ENCODE measurements around the gene GLOD4. TPM values are rescaled to one million over a fixed set of nuclear protein-coding genes. Genes with fewer than 3 reads are reported as not detected.
"Not testable (repeated sequence)": the region's sequence is repeated elsewhere in the genome, so short reads cannot be mapped to it uniquely, and the experiment has no call there.

GLOD4 gene, protein sequence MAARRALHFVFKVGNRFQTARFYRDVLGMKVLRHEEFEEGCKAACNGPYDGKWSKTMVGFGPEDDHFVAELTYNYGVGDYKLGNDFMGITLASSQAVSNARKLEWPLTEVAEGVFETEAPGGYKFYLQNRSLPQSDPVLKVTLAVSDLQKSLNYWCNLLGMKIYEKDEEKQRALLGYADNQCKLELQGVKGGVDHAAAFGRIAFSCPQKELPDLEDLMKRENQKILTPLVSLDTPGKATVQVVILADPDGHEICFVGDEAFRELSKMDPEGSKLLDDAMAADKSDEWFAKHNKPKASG
- 10 to 100 TPM; 37.4 to 89.2 (median 46.0) TPM for total RNA-seq

DNA sequence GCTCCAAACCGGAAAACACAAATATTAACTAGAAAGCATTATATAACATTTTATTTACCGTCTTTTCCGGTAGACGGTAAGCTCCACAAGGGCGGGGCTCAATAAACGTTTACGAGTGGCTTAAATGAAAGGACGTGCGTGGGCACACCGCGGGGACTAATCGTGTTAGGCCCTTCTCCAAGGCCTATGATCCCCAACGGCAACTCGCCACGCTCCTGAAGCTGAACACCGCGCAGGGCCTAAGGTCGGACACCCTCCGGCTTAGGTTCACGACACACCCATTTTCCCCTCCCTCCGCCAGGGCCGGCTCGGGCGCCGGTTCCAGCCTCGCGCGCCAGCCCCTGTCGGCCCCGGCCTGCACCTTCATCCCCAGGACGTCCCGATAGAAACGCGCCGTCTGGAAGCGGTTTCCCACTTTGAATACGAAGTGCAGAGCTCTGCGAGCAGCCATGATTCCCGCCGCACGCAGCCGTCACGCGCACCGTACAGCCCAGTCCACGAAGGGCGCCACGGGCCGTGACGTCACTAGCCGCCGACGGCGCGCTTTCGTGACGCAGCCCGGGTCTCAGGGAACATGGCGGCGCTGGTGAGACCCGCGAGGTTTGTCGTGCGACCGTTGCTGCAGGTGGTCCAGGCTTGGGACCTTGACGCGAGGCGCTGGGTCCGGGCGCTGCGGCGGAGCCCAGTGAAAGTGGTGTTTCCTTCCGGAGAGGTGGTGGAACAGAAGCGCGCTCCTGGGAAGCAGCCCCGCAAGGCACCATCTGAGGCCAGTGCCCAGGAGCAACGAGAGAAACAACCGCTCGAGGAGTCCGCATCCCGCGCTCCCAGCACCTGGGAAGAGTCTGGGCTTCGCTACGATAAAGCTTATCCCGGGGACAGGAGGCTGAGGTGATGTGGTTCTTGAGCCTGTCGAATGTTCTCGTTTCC lies at the start of gene GLOD4, which contains the start of gene MRM3:
TSS of gene GLOD4 (minus strand) at position 476 of the 927 bp plus-strand sequence. CDS start at position 451, 25 bp downstream.
TSS of gene MRM3 (plus strand) at position 549 of the 927 bp plus-strand sequence. CDS start at position 575, 26 bp downstream.
- H3K27ac ChIP-seq, result peak within 1 kb of the TSS; percentile 88 to 97 (median 92)
- no peaks in the 10 kb centered on the region for H3K9me3 ChIP-seq
- peak; percentile 68 for DNase-seq
- peak within 1 kb of the TSS; percentile 63 to 94 (median 82) for H3K4me3 ChIP-seq
- peaks cover 7 to 31% (median 9%) of the 10 kb centered on the region in 3 donors for H3K36me3 ChIP-seq
- TF ChIP-seq, protein P1, sequence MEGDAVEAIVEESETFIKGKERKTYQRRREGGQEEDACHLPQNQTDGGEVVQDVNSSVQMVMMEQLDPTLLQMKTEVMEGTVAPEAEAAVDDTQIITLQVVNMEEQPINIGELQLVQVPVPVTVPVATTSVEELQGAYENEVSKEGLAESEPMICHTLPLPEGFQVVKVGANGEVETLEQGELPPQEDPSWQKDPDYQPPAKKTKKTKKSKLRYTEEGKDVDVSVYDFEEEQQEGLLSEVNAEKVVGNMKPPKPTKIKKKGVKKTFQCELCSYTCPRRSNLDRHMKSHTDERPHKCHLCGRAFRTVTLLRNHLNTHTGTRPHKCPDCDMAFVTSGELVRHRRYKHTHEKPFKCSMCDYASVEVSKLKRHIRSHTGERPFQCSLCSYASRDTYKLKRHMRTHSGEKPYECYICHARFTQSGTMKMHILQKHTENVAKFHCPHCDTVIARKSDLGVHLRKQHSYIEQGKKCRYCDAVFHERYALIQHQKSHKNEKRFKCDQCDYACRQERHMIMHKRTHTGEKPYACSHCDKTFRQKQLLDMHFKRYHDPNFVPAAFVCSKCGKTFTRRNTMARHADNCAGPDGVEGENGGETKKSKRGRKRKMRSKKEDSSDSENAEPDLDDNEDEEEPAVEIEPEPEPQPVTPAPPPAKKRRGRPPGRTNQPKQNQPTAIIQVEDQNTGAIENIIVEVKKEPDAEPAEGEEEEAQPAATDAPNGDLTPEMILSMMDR (IDR thresholded peaks at IDR 0.05), result peak in 4 of 6 experiments; percentile 17 to 58 (median 47)
- TF ChIP-seq POLR2A (IDR thresholded peaks at IDR 0.05), result peak in 2 of 4 donors; percentile 74 to 85
- intact Hi-C loops (cut with DNase I), result no loop called here
- H3K27me3 ChIP-seq, result no peaks in the 10 kb centered on the region
- 0% methylated on average over 15 to 16 of the region's 87 CpGs for WGBS, 2 donors
- H3K4me1 ChIP-seq, result peaks cover 20 to 42% (median 23%) of the 10 kb centered on the region in 3 donors

DNA sequence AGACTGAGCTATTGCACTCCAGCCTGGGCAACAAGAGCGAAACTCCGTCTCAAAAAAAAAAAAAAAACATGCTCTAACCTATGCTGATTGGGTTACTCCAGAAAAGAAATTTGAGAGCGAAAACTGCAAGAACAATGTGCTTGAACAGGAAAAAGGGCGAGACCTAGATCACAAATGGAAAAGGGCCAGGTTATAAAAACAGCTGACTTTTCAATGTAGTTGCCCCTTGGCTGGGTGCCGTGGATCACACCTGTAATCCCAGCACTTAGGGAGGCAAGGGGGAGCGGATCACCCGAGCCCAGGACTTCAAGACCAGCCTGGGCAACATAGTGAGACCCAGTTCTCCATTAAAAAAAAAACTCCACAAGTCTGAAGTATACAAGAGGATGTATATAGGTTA lies 48.9 kb upstream of the GLOD4 start:
- WGBS, 2 donors, result 58 to 76% methylated on average over 7 of the region's 7 CpGs
- no peak for DNase-seq

DNA sequence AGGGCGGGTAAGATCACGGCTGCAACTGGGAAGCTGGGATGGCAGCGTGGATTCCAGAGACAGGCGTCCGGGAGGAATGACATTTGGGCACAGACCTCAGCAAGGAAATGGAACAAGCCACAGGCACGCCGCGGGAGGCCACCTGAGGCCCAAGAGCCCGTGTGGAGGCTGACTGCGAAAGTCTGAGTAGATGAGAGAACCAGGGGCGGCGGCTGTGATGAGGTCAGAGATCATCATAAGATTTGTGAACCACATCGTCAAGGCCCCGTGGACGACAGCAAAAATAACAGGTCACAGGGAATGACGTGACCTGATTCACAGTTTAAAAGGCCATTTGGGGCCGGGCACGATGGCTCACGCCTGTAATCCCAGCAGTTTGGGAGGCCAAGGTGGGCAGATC lies 48.3 kb upstream of the GLOD4 start:
- intact Hi-C loops (cut with DNase I), result no loop called here
- peaks cover 0 to 12% (median 0%) of the 10 kb centered on the region in 3 donors for H3K4me1 ChIP-seq

More for the DNA sequence above, 48.9 kb upstream of the GLOD4 start:
- H3K36me3 ChIP-seq, result no peaks in the 10 kb centered on the region
- no peaks in the 10 kb centered on the region for H3K27me3 ChIP-seq
- H3K9me3 ChIP-seq, result no peaks in the 10 kb centered on the region
- intact Hi-C loops (cut with DNase I), result no loop called here
- H3K4me1 ChIP-seq, result peaks cover 0 to 12% (median 0%) of the 10 kb centered on the region in 3 donors
- no peak overlapping the region for H3K4me3 ChIP-seq
- no peak overlapping the region for H3K27ac ChIP-seq
- no peak for TF ChIP-seq POLR2A (IDR thresholded peaks at IDR 0.05)
- TF ChIP-seq, protein P1 (IDR thresholded peaks at IDR 0.05), result no peak

DNA sequence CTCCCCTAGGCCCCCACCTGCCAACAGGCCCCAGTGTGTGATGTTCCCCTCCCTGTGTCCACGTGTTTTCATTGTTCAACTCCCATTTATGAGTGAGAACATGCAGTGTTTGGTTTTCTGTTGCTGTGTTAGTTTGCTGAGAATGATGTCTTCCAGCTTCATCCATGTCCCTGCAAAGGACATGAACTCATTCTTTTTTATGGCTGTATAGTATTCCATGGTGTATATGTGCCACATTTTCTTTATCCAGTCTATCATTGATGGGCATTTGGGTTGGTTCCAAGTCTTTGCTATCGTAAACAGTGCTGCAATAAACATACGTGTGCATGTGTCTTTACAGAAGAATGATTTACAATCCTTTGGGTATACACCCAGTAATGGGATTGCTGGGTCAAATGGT lies 47.5 kb upstream of the GLOD4 start:
- 65 to 74% methylated on average over 3 of the region's 3 CpGs for WGBS, 2 donors
- intact Hi-C loops (cut with DNase I); DNase-seq; H3K4me3 ChIP-seq; H3K4me1 ChIP-seq; H3K27ac ChIP-seq; H3K27me3 ChIP-seq; H3K9me3 ChIP-seq: not testable (repeated sequence)
- H3K36me3 ChIP-seq, result peaks cover 0 to 12% (median 0%) of the 10 kb centered on the region in 3 donors

More for the DNA sequence above, 48.3 kb upstream of the GLOD4 start:
- Histone ChIP-seq H3K27ac (no peak overlapping the region), H3K4me3 (no peak overlapping the region), H3K27me3 (no peaks in the 10 kb centered on the region), H3K36me3 (peaks cover 0 to 5% (median 0%) of the 10 kb centered on the region in 3 donors), H3K9me3 (no peaks in the 10 kb centered on the region)
- WGBS, 2 donors, result 74 to 80% methylated on average over 18 to 19 of the region's 19 CpGs
- TF ChIP-seq, protein P1 (IDR thresholded peaks at IDR 0.05), result no peak
- TF ChIP-seq POLR2A (IDR thresholded peaks at IDR 0.05), result no peak
- no peak for DNase-seq

DNA sequence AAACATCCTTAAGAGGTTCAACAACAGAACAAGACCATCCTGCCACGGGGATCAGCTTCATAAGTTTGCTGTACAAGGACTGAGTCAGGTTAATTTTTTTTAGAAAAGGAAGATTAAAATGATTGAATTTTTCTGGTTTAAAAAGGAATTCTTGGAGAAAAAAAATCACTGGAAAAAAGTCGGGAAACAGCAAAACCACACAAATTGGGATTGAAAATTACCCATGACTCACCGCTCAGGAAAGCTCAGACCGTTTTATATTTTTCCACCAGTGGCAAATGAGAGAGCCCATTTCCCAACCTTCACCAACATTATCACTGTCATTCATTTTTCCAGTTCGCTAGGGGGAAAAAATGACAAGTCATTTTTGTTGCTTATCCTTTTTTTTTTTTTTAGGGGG lies 46.7 kb upstream of the GLOD4 start:
- Histone ChIP-seq H3K9me3 (no peaks in the 10 kb centered on the region), H3K4me1 (peaks cover 0 to 7% (median 0%) of the 10 kb centered on the region in 3 donors), H3K4me3 (no peak overlapping the region), H3K27me3 (no peaks in the 10 kb centered on the region), H3K36me3 (peaks cover 0 to 21% (median 0%) of the 10 kb centered on the region in 3 donors), H3K27ac (no peak overlapping the region)
- DNase-seq, result no peak
- TF ChIP-seq, protein P1 (IDR thresholded peaks at IDR 0.05), result no peak
- TF ChIP-seq POLR2A (IDR thresholded peaks at IDR 0.05), result no peak
- intact Hi-C loops (cut with DNase I), result no loop called here
- WGBS, 2 donors, result 73 to 74% methylated on average over 5 of the region's 5 CpGs
